SU-DHL-6 (cell line): ENCODE results near the gene SOBP.

Experiments
- CTCF ChIP-seq: fragments of 200-600 bp; sonication (generic); IDR thresholded peaks from one replicate; pipeline ENCODE4 v1.5.1; 2017; ENCODE audit warnings: antibody characterized with exemption, mild to moderate bottlenecking, low read length, moderate library complexity; ENCODE audit not compliant: insufficient read depth, poor library complexity, severe bottlenecking
- EZH2phosphoT487 ChIP-seq: fragments of 200-600 bp; sonication (generic), shearing (Covaris generic); conservative IDR thresholded peaks from 2 replicates; pipeline ENCODE4 v1.6.1; 2018; ENCODE audit warnings: mild to moderate bottlenecking, antibody characterized with exemption, low read length, moderate library complexity, mixed read lengths

DNA sequence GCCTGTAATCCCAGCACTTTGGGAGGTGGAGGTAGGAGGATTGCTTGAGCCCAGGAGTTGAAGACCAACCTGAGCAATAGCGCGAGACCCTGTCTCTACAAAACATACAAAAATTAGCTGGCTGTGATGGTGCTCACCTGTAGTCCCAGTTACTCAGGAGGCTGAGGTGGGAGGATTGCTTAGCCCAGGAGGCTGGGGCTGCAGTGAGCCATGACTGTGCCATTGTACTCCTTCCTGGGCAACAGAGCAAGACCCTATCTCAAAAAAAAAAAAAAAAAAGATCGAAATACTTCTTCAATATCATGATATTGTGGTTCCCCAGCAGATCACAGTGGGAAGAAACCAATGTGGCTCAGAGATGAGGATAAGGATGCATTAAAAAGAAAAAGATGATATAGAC lies 47.6 kb downstream of the SOBP start:
- TF ChIP-seq EZH2phosphoT487 (no peak), CTCF (no peak)
